C1 segment of cervical spinal cord (tissue), 14 donors: ENCODE data around the gene MAP3K19.
"Not testable (repeated sequence)": the region's sequence is repeated elsewhere in the genome, so short reads cannot be mapped to it uniquely, and the experiment has no call there.

Experiments
- DNase-seq, 14 donors: peaks; one replicate each; lab custom pipeline; 2025; lab: John Stamatoyannopoulos, UW

The MAP3K19 gene

DNA sequence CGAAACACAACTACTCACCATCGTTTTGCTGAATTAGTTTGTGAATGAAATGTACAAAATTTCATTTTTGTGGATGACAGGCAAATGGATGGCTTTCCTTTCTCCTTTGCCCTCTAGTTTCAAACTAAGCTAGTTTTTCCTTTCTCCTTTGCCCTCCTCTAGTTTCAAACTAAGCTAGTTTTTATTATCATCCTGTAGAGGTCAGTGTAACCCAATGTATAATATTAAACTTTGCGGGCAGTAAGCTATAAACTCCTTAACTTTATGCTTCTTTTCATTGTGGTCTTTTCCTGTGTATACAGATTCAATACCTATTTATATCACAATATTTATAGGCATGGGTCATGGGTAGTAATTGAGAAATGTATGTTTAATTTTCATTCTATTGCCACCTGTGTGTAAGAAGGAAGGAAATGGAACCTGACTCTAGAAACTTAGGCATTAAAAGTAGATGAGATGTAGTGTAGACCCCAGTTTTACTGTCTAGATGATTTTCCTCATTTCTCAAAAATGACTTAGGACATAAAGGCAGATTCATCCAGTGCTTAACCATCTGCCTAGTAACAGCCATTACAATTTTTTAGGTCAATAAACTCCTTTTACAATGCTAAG, 58.1 kb downstream of the MAP3K19 start:
- DNase-seq = no peak

GRCh38 chr2:134985061-134985460, 62.2 kb downstream of the MAP3K19 start:
- DNase-seq = no peak

DNA sequence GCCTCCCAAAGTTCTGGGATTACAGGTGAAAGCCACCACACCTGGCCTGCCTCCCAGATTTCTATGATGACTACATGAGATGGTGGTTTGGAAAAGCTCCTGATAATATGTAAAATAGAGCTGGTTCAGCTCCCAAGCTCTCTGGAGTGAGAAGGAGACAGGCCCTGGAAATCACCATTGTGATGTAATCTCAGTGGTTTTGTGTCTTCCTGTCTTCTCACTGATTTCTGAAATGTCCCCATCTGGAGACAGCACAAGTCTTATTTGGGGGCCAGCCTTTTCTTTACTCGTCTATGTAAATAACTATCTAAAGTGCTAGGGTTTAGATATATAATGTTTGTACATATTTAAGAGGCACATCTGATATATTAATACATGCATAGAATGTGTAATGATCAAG, 64.6 kb downstream of the MAP3K19 start:
- DNase-seq = no peak

DNA sequence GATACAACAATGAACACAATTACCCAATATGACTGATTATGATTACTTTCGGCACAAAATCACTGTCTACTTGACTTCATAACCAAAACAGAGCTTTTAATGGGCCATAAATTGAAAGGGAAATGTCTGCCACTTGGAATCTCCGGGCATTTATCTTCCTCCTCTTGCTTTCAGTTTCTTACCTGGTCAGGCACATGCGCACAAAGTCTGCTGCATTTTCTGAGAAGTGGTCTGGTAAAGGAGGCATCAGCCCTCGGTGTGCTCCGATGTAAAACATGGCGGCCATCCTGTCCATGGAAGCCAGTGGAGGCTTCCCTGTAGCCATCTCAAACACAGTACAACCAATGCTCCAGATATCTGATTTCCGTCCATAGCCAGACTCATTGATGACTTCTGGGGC, 66.6 kb downstream of the MAP3K19 start:
- no peak for DNase-seq

DNA sequence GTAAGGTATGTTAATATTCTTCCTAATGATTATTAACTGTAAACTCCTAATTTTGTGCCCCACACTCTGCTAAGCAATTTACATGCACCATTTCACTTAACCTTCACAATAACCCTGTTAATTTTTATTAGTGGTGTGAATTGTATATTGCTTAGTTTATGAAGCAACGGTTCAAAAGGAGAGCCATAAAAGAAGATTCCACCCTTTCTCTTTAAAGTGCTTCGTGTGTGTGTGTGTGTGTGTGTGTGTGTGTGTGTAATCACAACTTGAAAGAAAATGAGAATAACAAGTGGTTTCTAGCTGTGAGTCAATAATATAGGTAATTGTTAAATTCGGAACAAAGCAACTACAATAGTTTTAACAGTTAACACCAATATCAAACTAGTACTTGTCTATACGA, 68.0 kb downstream of the MAP3K19 start:
- no peak for DNase-seq

DNA sequence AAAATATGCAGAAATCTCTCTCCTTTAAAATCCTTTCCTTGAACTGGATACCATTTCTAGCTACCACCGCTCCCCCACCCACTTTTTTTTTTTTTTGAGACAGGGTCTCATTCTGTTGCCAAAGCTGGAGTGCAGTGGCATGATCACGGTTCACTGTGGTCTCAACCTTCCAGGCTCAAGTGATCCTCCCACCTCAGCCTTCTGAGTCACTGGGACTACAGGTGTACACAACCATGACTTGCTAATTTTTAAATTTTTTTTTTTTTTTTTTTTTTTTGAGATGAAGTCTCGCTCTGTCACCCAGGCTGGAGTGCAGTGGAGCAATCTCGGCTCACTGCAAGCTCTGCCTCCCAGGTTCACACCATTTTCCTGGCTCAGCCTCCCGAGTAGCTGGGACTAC, 70.1 kb downstream of the MAP3K19 start:
- not testable (repeated sequence) for DNase-seq

GRCh38 chr2:134976074-134976702, 71.1 kb downstream of the MAP3K19 start:
- DNase-seq = no peak

DNA sequence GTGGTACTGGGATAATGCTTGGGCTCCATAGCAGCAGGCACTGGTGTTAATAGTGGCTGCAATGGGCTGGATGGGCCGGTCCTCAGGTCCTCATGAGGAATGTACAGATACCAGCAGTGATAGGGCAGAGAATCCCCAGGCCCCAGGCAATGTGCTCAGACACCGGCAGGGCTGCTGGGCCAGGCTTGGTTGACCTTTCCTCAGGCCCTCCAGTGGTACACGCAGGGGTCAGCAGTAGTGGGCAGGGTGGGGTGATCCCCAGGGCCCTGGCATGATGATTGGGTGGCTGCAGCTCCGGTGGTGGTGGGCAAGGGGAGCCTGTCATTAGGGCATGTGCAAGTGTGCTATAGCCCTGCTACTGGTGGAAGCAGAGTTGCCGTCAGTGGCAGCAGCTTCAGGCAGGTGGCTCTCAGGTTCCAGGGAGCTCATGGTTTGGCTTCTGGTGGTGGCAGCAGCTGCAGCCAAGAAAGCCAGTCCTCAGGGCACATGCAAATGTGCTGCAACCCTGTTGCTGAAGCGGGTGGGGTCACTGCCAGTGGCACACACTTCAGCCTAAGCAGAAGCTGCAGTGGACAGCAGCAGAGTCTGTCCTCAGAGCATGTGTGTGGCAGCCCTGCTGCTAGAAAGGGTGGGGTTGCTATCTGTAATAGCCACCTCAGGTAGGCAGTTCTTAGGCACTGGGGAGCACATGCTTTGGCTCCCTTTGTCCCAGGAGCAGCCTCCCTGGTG, 71.8 kb downstream of the MAP3K19 start:
- no peak for DNase-seq

DNA sequence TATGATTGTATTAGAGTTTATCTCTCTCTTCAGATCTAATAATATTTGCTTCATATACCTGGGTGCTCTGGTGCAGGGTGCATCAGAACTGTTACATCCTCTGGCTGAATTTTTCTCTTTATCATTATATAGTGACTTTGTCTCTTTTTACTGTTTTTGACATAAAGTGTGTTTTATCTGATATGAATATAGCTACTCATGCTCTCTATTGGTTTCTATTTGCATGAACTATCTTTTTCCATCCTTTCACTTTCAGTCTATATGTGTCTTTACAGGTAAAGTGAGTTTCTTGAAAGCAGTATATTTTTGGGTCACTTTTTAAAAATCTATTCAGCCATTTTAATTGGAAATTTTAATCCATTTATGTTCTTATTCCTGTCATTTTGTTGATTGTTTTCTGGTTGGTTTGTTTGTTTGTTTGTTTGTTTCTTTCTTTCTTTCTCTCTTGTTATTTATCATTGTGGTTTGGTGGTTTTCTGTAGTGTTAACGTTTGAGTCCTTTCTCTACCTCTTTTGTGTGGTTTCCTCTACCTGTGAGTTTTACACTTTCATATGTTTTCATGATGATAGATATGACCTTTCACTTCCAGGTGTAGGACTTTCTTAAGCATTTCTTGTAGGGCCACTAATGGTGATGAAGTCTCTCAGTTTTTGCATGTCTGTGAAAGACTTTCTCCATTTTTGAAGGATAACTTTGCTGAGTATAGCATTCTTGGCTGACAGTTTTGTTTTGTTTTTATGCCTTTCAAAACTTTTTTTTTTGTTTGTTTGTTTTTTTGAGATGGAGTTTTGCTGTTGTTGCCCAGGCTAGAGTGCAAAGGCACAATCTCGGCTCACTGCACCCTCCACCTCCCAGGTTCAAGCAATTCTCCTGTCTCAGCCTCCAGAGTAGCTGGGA, 73.8 kb downstream of the MAP3K19 start:
- no peak for DNase-seq

DNA sequence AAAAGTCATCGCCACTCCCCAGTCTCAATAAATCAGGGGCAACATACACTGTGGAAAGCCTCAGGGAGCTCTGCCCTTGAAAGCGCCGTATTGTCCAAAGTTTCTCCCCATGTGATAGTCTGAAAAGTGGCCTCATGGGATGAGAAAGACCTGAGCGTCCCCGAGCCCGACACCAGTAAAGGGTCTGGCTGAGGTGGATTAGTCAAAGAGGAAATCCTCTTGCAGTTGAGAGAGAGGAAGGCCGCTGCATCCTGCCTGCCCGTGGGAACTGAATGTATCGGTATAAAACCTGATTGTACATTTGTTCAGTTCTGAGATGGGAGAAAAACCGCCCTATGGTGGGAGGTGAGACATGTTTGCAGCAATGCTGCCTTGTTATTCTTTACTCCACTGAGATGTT, 80.1 kb downstream of the MAP3K19 start:
- not testable (repeated sequence) for DNase-seq

GRCh38 chr2:134957477-134957876, 89.8 kb downstream of the MAP3K19 start:
- no peak for DNase-seq

- DNase-seq = no peak
Observed at GRCh38 chr2:134955744-134956143, 91.5 kb downstream of the MAP3K19 start.

GRCh38 chr2:134954065-134954464, 93.2 kb downstream of the MAP3K19 start:
- no peak for DNase-seq

GRCh38 chr2:134952608-134953007, 94.6 kb downstream of the MAP3K19 start:
- DNase-seq = no peak

DNA sequence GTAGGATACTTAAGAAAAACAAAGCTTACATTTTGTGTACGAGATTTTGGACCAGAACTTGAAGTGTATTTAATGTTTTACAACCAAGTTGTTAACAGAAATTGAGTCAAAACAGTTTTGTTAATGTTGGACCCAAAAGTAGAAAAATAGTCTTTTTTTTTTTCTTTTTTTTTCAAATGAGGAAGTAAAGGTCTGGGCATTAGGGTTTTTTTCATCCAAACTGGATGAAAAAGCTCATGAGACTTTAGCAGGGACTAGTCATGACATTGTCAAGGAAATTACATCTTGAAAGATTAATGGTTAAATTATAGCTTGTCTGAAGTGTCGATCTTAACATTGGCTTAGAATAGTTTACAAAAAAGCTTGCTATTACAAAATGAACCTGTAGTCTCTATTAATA, 96.4 kb downstream of the MAP3K19 start:
- no peak for DNase-seq

DNA sequence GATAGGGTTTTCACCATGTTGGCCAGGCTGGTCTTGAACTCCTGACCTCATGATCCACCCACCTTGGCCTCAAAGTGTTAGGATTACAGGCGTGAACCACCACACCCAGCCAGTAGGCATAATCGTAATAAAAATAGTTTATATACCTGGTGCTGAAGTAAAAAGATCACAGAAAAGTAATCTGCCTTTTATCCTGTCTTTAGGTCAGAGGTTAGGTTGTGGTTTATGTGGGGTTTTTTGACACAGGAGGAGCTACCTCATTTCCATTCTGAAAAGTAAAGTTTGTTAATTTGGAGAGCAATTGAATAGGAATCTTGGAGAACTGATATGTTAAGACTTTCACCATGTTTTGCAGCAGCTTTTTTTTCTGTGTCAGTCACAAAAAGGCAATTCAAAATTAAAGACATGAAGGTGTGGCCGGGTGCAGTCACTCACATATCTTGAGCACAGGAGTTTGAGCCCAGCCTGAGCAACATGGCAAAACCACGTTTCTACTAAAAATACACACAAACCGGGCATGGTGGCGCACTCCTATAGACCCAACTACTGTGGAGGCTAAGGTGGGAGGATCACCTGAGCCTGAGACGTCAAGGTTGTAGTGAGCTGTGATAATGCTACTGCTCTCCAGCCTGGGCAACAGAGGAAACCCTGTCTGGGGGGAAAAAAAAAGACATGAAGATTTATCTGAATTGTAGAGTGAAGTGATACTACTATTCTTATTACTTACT, 97.1 kb downstream of the MAP3K19 start:
- DNase-seq = no peak

GRCh38 chr2:134946073-134946472, 101.2 kb downstream of the MAP3K19 start:
- no peak for DNase-seq

- no peak for DNase-seq
Observed at GRCh38 chr2:134944975-134945374, 102.3 kb downstream of the MAP3K19 start.

DNA sequence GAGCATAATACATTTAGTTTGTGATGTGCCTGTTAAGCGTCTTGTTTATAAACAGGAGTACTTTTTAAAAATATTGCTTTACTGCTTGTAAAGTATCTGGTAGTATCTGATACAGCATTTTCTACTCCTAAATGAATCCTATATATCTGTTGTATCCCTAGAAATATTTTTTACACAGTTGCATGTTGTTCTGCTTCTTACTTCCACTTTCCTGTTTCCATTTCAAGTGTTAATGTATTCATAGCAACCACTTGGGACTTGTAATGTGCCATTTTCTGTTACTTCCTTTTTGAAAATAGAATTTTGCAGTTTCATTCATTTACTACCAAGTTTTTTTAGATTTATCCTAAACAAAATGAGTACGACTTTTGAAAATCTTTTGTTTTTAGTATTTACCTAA, 103.7 kb downstream of the MAP3K19 start:
- DNase-seq = no peak

DNA sequence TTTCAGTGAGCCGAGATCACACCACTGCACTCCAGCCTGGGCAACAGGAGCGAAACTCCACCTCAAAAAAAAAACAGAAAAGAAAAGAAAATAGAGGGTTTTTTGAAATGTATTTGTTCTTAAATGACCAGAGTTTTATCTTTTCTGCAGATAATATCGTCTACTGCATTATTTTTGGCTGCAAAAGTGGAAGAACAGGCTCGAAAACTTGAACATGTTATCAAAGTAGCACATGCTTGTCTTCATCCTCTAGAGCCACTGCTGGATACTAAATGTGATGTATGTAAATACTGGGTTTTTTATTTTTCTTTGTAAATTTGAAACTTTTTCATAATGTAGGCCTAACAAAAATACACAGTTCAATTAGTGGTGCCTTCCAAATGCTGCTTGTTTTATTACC, 110.6 kb downstream of the MAP3K19 start:
- DNase-seq = no peak

DNA sequence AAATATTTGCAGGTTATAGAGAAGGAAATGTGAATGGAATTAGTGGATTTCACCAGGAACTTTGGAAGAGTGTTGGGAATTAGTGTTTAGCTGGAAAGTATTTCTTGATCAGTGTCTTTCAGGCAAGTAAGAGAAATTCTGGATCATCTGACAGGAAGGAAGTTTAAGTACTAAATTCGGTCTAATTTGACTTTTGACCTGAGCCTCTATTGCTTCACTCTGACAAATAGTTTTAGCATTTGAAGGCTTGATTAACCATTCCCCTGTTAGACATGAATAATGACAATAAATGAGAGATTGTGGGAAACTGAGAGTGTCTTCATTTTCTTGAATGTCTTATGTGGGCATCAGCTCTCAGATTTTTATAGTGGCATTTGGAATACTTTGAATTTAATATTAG, 112.6 kb downstream of the MAP3K19 start:
- no peak for DNase-seq
